HG03378 (cell line): ENCODE data around the gene GK2.

Experiments
- ATAC-seq: cut with Tn5 transposase; IDR thresholded peaks from one replicate; pipeline ENCODE4 v1.9.1; 2021; ENCODE audit warnings: mild to moderate bottlenecking, moderate library complexity; ENCODE audit not compliant: unreplicated experiment

Gene GK2

DNA sequence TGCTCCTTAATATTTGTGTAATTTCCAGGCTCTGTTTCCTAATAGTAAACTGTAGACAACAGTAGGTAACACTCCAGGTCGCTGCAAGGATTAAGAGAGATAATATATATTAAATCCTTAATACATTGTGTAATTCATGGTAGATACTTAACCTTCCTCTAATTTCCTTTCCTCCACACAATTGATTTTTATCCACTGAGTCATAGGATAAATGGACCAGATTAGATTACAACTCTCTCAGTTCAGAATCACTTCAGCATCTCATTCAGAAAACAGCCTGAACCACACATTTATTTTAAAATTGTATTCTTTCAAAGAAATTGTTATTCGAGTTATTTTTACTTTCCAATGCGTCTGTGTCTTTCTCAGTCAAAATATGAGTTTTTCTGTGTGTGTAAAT is 17.1 kb downstream of the GK2 start:
- ATAC-seq = no peak

DNA sequence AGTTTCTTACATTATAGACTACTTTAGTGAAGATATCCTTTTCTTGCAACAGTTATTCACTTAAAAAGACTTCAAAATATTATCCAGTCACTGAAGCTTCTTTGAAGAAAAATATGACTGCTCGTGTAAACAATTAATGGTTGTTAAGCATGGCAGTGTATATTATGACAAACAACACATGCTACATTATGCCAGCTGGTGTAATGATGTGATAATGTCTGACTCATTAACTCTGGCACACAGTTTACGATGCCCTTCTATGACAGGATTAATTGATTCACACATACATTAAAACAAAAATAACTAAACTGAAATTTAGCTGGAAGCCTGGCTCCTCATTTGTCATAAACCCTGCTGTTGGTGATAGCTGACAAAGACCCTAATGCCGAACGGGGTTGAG is 22.4 kb downstream of the GK2 start:
- ATAC-seq = no peak

GRCh38 chr4:79381161-79381560 is 26.9 kb downstream of the GK2 start:
- ATAC-seq = no peak

- no peak for ATAC-seq
Measured at GRCh38 chr4:79370026-79370425, 38.0 kb downstream of the GK2 start.

DNA sequence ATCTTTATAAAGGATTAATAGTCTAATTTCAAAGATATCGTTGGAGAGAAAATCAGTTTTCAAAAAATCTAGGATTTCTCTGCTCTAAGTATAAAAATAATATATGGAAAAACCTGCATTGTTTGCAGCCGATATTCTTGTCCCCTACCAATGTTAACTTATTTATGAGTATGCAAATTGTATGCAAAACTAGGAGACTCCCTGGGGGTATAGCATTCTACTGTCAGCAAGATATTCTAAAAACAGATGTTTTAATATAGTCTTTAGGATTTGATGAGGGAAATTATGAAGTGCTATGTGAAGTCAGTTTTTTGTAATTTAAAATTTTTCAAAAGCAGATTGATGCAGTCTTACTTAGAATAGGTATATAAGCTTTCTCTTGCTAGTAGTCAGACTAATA is 40.9 kb downstream of the GK2 start:
- ATAC-seq = no peak

DNA sequence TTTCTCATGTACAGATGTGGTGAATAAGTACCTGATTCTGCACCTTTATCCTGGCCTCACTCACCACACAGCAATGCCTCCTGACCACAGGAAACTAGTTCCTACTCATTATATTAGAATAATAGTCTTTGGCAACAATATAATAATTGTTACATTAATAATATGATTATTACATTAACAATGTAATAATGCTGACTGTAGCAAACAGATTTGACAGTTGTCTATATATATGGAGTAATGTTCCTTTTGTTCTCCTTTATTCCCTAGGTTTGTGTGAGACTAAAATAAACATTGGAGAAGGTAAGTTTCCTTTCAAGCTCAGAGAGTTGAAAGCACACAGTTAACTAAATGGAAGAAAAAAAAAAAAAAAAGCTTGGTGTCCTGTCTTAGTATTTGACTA is 41.6 kb downstream of the GK2 start:
- no peak for ATAC-seq

GRCh38 chr4:79364061-79364460 is 44.0 kb downstream of the GK2 start:
- ATAC-seq = no peak

DNA sequence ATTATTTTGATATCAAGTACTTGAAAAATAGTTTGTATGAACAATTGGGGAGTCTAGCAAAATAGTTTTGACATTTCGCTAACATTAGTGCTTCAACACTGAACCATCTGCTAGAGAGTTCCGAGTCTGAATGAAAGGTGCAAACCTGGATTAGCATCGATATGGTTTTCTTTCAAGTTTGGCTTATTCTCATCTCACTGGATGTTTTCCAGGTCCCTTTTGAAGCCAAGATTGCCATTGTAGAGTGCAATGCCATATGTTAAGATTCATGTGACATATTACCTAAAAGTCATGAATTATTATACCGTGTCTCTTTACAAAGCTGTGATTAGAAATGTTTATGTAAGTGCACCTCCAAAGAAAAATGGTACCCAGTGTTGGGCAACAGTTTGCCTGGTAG is 45.4 kb downstream of the GK2 start:
- ATAC-seq = no peak

DNA sequence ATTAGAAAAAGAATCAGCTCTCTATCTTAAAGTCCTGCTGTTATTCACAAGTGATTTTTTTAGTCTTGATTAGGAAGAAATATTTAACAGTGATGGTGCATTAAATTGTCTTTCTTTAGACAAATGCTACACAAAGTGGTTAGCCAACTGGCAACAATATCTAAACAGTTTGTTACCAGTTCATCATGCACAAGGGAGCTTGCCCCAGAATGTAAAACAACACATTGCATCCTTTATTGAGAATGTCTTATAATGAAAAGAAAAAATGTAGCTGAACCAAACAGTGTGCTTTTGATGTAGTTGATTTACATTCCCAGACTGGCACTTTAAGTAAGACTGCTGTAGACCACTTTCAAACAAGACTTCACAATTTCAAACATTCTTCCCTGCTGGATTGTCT is 48.0 kb downstream of the GK2 start:
- no peak for ATAC-seq

- ATAC-seq = no peak
Measured at GRCh38 chr4:79358438-79358837, 49.6 kb downstream of the GK2 start.

DNA sequence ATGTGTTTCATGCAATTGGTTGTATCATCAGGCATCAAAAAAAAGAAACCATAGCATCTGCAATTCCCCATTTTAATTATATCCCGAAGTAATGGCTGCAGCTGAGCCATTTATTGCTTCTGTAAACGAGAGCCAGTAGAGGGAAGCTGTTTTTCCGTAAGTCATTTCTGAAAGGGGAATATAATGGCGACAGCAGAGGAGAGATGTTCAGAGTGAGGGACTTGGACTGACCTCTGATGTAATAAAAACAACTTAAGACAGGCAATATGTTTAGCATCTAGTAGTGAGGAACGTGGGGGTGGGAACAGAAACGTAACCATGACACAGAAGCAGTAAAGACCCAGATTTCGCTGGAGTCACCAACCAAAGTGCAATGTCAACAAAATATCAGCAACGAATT is 50.7 kb downstream of the GK2 start:
- no peak for ATAC-seq
